Subcutaneous adipose tissue (tissue), 4 donors: ENCODE data around the gene TUBD1. TPM values are rescaled to one million over a fixed set of nuclear protein-coding genes. Genes with fewer than 3 reads are reported as not detected.
A peak's percentile ranks its signal among the peaks of the same experiment; 100 is the strongest.

Experiments
- CTCF ChIP-seq: fragments of 450-650 bp; IDR thresholded peaks from one replicate; pipeline ENCODE4 v1.5.1; 2016; ENCODE audit warnings: low read depth, mild to moderate bottlenecking, control low read depth, antibody characterized with exemption, moderate library complexity
- total RNA-seq, 4 donors: library from RNA; depleted of rRNA; stranded (reverse); fragments of >200 nt; gene quantifications; one replicate each; pipeline ENCODE4 v1.1.0, GENCODE V29; 2016

The TUBD1 gene
- total RNA-seq, 4 donors from 2014 or later: 5.5 to 13.4 (median 9.7) TPM

GRCh38 chr17:59901604-59902003 is 8.9 kb upstream of the TUBD1 start:
- no peak for TF ChIP-seq CTCF

- no peak for TF ChIP-seq CTCF
Measured at GRCh38 chr17:59899099-59899498, 6.4 kb upstream of the TUBD1 start.

- no peak for TF ChIP-seq CTCF
Measured at GRCh38 chr17:59897090-59897489, 4.3 kb upstream of the TUBD1 start.

- no peak for TF ChIP-seq CTCF
Measured at GRCh38 chr17:59893676-59894100, 945 bp upstream of the TUBD1 start.

- TF ChIP-seq CTCF: no peak
Measured at GRCh38 chr17:59892251-59892923, 356 bp downstream of the TUBD1 start.

- no peak for TF ChIP-seq CTCF
Measured at GRCh38 chr17:59890720-59891119, 2.0 kb downstream of the TUBD1 start.

- TF ChIP-seq CTCF: peak; percentile 88
Measured at GRCh38 chr17:59888145-59888750, 4.5 kb downstream of the TUBD1 start.
